GM13976 (cell line): ENCODE data around the gene ERBB4.

ENCODE experiments used
- DNase-seq: peaks from one replicate; pipeline ENCODE4 v3.0.0; 2012; ENCODE audit warnings: low spot score
- in situ Hi-C: fragments of 300-500 bp; cut with MboI; formaldehyde crosslinking; loops from one replicate; pipeline ENCODE4 v1.12.0; 2022; ENCODE audit warnings: low sequenced_read_pairs, mixed read lengths, inconsistent platforms; ENCODE audit not compliant: unreplicated experiment
- TF ChIP-seq, protein P1 (sequence below): IDR thresholded peaks from 2 replicates; pipeline ENCODE4 v1.5.1; 2012; ENCODE audit warnings: borderline replicate concordance, mild to moderate bottlenecking; ENCODE audit not compliant: insufficient read depth; ENCODE audit errors: extremely low read depth, missing control alignments, control extremely low read depth

The ERBB4 gene

DNA sequence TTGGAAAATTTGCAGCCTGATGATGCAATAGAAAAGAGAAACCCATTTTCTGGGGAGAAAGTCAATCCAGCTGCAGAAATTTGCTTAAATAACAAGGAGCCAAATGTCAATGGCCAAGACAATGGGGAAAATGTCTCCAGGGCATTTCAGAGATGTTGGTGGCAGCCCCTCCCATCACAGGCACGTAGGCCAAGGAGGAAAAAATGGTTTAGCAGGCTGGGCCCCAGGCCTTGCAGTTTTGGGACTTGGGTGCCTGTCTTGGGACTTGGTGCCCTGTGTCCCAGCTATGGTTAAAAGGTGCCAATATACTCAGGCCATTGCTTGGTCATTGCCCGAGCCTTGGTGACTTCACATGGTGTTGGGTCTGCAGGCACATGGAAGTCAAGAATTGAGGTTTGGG, 368.2 kb downstream of the ERBB4 start:
- DNase-seq = no peak
- in situ Hi-C loops = no loop called here

DNA sequence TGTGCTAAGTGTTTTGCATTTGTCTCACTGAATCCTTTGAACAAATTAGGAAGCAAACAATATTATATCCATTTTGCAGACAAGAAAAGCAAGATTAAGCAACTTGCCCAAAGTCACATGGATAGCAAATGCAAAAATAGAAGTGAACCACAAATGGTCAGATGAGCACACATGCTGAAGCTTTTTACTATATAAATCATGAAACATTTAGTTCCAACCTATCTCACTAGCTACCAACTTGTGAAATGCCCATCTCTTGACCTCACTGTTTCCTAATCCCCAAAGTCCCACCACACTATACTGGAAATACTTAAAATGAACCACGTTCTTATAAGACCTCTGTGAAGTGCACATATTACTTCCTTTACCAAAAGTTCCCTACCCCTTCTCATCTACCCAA, 380.5 kb downstream of the ERBB4 start:
- no peak for DNase-seq
- TF ChIP-seq, protein P1, sequence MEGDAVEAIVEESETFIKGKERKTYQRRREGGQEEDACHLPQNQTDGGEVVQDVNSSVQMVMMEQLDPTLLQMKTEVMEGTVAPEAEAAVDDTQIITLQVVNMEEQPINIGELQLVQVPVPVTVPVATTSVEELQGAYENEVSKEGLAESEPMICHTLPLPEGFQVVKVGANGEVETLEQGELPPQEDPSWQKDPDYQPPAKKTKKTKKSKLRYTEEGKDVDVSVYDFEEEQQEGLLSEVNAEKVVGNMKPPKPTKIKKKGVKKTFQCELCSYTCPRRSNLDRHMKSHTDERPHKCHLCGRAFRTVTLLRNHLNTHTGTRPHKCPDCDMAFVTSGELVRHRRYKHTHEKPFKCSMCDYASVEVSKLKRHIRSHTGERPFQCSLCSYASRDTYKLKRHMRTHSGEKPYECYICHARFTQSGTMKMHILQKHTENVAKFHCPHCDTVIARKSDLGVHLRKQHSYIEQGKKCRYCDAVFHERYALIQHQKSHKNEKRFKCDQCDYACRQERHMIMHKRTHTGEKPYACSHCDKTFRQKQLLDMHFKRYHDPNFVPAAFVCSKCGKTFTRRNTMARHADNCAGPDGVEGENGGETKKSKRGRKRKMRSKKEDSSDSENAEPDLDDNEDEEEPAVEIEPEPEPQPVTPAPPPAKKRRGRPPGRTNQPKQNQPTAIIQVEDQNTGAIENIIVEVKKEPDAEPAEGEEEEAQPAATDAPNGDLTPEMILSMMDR = no peak
- in situ Hi-C loops = no loop called here

More for the DNA sequence above, 368.2 kb downstream of the ERBB4 start:
- TF ChIP-seq, protein P1 = no peak

DNA sequence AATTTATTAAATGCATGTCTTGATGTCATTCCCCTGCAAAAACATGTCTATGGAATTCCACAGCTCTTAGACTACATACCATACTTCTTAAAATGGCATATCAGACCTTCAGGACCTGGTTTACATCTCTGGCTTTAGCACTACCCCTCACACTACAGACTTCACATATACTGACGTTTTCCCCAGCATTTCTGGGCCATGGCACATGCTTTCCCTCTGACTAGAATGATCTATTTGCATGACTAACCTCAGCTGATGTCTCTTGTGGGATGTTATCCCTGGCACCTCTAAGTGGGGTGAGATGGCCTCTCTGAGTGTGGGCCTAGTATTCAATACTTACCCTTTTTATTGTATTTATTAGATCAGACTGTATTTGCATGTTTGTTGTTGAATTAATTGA, 381.6 kb downstream of the ERBB4 start:
- TF ChIP-seq, protein P1 = no peak
- in situ Hi-C loops = no loop called here
- no peak for DNase-seq

DNA sequence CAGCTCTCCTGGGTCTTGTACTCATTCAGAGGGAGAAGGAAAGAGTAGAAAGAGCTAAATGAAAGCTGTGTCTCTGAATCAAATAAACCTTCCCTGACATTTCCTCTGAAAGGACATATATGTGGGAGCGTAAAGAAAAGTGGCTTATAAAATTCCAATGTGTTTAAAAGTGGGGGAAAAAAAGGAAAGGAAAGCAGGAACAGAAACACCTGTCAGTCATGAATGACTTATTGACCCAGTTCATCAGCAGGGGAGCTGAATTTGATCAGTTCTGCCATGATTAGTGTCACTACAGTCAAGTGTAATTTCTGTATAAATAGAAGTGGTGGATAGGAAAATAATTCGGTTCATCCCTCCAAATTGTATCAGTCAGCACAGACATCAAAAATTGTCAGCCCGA, 382.5 kb downstream of the ERBB4 start:
- in situ Hi-C loops = no loop called here
- no peak for DNase-seq
- TF ChIP-seq, protein P1 = no peak

DNA sequence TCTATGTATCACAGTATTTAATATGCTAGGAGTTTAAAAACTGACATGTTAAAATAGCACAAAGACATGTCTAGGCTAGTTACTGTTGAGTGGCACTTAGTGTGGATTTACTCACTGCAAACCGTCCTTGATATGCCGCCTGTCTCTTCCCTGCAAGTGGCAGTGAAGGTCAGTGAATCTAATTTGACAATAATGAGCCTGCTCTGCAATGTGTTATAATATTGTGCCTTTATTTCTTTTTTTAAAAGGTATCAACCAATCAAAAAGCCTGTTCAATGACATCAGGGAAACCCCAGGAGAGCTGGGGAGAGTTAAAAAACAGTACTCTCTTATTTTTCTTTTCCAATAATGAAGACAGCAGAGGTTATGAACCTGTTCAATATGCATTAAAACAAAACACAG, 384.1 kb downstream of the ERBB4 start:
- TF ChIP-seq, protein P1 = no peak
- in situ Hi-C loops = no loop called here
- DNase-seq = no peak

DNA sequence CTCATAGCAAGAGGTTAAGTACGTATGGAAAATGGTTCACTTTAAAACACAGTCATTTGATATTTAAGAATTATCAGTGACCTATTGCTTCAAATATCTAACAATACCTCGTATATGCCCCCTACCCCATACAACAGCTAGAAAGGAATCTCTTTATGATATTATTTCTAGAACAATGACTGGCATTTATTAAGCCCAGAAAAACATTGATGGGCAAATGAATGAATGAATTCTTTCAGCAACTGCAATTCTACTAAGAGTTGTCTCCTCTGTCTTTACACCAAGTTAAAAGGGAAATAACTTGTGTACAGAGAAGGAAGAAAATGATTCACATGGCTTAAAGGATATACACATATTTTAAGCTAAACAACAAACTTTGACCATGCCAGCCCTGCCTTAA, 384.7 kb downstream of the ERBB4 start:
- TF ChIP-seq, protein P1 = no peak
- no peak for DNase-seq
- in situ Hi-C loops = no loop called here
